Caco-2 (cell line): ENCODE results near the gene INAFM1. TPM values are rescaled to one million over a fixed set of nuclear protein-coding genes. Genes with fewer than 3 reads are reported as not detected.

ENCODE experiments used
- BruUV-seq: library from RNA; stranded (reverse); fragments of 400-500 nt; replicated peaks from 2 replicates; lab custom pipeline; 2021; lab: Mats Ljungman, UMichigan
- CTCF ChIA-PET: fragments of 300-600 bp; sonication (Branson Sonifier 250); formaldehyde crosslinking; loops from one replicate; lab custom pipeline; 2022; ENCODE audit warnings: antibody characterized with exemption; lab: Charles Lee
- POLR2A ChIA-PET: fragments of 300-600 bp; sonication (Branson Sonifier 250); formaldehyde crosslinking; loops from one replicate; lab custom pipeline; 2022; ENCODE audit warnings: antibody characterized with exemption; lab: Charles Lee
- DNase-seq, 2 experiments: peaks; one replicate each; pipeline versions ENCODE4 v3.0.0 to v3.0.0-alpha.2; 2020 to 2022
- H3K27me3 ChIP-seq: replicated peaks from 2 replicates; pipeline ENCODE4 v1.6.0; 2011; ENCODE audit warnings: low read length; ENCODE audit not compliant: control insufficient read depth, insufficient read depth
- H3K36me3 ChIP-seq: 2 replicates; pipeline ENCODE4 v1.5.1; 2011; ENCODE audit warnings: low read length; ENCODE audit not compliant: control insufficient read depth, insufficient read depth
- H3K4me1 ChIP-seq: fragments of 250-450 bp; sonication (Bioruptor Pico); 2 replicates; pipeline ENCODE4 v1.5.1; 2020; ENCODE audit warnings: mild to moderate bottlenecking
- H3K4me3 ChIP-seq: 2 replicates; pipeline ENCODE4 v1.5.1; 2011; ENCODE audit warnings: low read depth, mild to moderate bottlenecking, control low read depth, low read length
- H3K9me3 ChIP-seq: fragments of 250-450 bp; sonication (Bioruptor Pico); 2 replicates; pipeline ENCODE4 v1.5.1; 2020; ENCODE audit warnings: mild to moderate bottlenecking, moderate library complexity
- H3K27ac Mint-ChIP-seq: one replicate; pipeline ENCODE4 v1.8.0; 2022; ENCODE audit warnings: mixed read lengths; ENCODE audit not compliant: unreplicated experiment
- H3K27me3 Mint-ChIP-seq: one replicate; pipeline ENCODE4 v1.8.0; 2022; ENCODE audit warnings: mixed read lengths; ENCODE audit not compliant: insufficient read depth, unreplicated experiment
- H3K36me3 Mint-ChIP-seq: one replicate; pipeline ENCODE4 v1.8.0; 2022; ENCODE audit warnings: mild to moderate bottlenecking, mixed read lengths; ENCODE audit not compliant: insufficient read depth, unreplicated experiment
- H3K4me1 Mint-ChIP-seq: one replicate; pipeline ENCODE4 v1.8.0; 2022; ENCODE audit warnings: low read depth, mixed read lengths; ENCODE audit not compliant: unreplicated experiment
- H3K4me3 Mint-ChIP-seq: one replicate; pipeline ENCODE4 v1.8.0; 2022; ENCODE audit warnings: mild to moderate bottlenecking, moderate library complexity, mixed read lengths; ENCODE audit not compliant: unreplicated experiment
- H3K9me3 Mint-ChIP-seq: one replicate; pipeline ENCODE4 v1.8.0; 2022; ENCODE audit warnings: mixed read lengths; ENCODE audit not compliant: unreplicated experiment
- intact Hi-C: fragments of 100-400 bp; cut with micrococcal nuclease; formaldehyde crosslinking; loops from one replicate; pipeline ENCODE4 v1.10.0; 2022; ENCODE audit not compliant: unreplicated experiment
- total RNA-seq: library from RNA; stranded (reverse); gene quantifications from 2 replicates; pipeline ENCODE4 v1.2.3, GENCODE V29; 2022
- TF ChIP-seq, protein P1 (sequence below), 2 experiments: fragments of 200-600 bp in 1 of 2; IDR thresholded peaks; 1 replicate in 1 of 2; 2 replicates in 1 of 2; pipeline versions ENCODE4 v1.5.1 to v1.8.0; 2011 to 2022; ENCODE audit warnings: antibody characterized with exemption in 1 of 2, control low read depth in 1 of 2, inconsistent platforms in 1 of 2, low read depth in 1 of 2, low read length in 1 of 2, mild to moderate bottlenecking in 1 of 2, moderate library complexity in 1 of 2; ENCODE audit not compliant: insufficient read depth in 1 of 2, severe bottlenecking in 1 of 2, unreplicated experiment in 1 of 2

The INAFM1 gene
- total RNA-seq, 1 experiment from 2014 or later = 10.4 TPM

DNA sequence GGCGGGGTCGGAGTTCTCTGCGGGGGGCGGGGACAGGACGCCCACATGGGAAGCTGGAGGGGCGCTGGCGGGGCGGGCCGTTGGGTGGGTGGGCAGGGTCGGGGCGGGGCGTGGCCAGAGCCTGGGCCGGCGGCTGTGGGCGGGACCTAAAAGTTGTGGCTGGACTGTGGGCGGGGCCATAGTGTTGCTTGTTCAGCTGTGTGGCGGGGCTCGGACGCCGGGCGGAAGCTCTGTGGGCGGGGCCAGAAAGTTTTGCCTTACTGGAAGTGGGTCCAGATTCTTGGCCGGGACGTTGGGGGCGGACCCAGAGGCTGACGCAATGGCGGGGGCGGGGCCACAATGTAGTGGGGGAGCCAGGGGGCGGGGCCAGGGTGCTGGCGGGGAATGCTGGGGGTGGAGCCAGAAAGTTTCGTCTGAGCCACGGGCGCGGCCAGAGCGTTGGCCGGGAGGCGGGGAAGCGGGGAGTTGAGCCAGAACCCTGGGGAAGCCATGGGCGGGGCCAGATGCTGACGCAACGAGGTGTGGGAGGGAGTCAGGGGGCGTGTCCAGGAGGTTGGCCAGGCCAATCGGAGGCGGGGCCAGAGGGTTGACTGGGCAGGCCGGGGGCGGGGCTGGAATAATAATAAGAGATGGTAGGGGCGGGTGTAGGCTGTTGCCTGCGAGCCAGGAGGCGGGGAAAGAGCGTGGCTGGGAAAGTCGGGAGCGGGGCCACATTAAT is 17.8 kb upstream of the INAFM1 start:
- H3K27me3 ChIP-seq = no peaks in the 10 kb centered on the region
- TF ChIP-seq, protein P1, sequence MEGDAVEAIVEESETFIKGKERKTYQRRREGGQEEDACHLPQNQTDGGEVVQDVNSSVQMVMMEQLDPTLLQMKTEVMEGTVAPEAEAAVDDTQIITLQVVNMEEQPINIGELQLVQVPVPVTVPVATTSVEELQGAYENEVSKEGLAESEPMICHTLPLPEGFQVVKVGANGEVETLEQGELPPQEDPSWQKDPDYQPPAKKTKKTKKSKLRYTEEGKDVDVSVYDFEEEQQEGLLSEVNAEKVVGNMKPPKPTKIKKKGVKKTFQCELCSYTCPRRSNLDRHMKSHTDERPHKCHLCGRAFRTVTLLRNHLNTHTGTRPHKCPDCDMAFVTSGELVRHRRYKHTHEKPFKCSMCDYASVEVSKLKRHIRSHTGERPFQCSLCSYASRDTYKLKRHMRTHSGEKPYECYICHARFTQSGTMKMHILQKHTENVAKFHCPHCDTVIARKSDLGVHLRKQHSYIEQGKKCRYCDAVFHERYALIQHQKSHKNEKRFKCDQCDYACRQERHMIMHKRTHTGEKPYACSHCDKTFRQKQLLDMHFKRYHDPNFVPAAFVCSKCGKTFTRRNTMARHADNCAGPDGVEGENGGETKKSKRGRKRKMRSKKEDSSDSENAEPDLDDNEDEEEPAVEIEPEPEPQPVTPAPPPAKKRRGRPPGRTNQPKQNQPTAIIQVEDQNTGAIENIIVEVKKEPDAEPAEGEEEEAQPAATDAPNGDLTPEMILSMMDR (IDR thresholded peaks at IDR 0.05; ENCODE audit: insufficient read depth in 1 of 2, low read depth in 1 of 2, low read length in 1 of 2, severe bottlenecking in 1 of 2, unreplicated experiment in 1 of 2) = no peak
- peaks cover 22% of the 10 kb centered on the region for H3K4me1 ChIP-seq
- no TSS peak for BruUV-seq
- peak overlapping the region; percentile 96 for H3K27ac Mint-ChIP-seq
- H3K36me3 ChIP-seq = peaks cover 3% of the 10 kb centered on the region
- peak overlapping the region; percentile 92 for H3K4me3 Mint-ChIP-seq
- peaks cover 14% of the 10 kb centered on the region for H3K4me1 Mint-ChIP-seq
- no peaks in the 10 kb centered on the region for H3K27me3 Mint-ChIP-seq
- DNase-seq = peak; percentile 100
- intact Hi-C loops = loop anchor here (1.0 to 10.0 kb wide), 2 partner anchors 16 to 392 kb away; partner anchors contain the start of gene ARHGAP35
- ChIA-PET POLR2A (interaction anchor here (0.5 to 2.6 kb wide), 16 partner anchors 13 to 1789 kb away, joined by 3 to 71 read pairs (median 6); partner anchors contain the start of genes DHX34, FOSB, INAFM1 and PRKD2), CTCF (interaction anchor here (0.7 to 2.3 kb wide), 16 partner anchors 9 to 533 kb away, joined by 3 to 64 read pairs (median 4); partner anchors contain the start of genes DHX34 and INAFM1)
- no peaks in the 10 kb centered on the region for H3K9me3 ChIP-seq
- H3K36me3 Mint-ChIP-seq = peaks cover 58% of the 10 kb centered on the region
- no peaks in the 10 kb centered on the region for H3K9me3 Mint-ChIP-seq
- peak overlapping the region; percentile 76 for H3K4me3 ChIP-seq

DNA sequence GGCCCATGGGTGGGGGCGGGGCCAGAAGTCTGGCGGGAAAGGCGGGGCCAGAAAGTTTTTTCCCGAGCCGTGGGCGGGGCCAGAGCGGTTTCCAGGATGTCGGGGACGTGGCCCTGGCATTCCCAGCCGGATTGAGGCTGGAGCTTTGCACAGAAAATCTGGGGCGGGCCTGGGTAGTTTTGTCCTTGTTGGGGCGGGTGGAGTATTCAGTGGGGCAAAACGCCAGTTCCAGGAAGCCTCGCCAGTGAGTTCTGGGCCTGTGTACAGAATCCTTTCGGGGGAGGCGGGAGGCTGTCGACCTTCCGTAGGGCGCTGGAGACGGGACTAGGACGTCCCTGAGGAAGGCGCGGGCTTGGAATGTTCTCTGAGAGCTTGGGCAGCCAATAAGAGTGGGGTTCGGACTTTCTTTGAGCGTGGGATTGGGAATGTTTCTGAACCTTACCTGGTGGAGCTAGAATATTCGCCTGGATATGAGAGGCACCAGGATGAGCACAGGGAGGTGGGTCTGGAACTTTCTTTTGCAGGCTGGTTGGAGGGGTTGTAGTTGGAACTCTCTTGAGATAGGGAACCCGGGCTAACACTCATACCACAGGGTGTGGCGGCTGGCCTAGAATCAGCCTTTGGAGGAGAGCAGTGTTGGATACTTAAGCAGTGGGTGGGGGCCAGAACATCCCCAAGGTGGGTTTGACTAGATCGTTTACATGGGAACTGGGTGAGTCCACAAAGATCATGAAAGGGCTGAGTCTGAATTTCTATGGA is 17.1 kb upstream of the INAFM1 start:
- H3K27me3 ChIP-seq = no peaks in the 10 kb centered on the region
- Mint-ChIP-seq H3K27ac (peak overlapping the region; percentile 96), H3K4me3 (peak overlapping the region; percentile 92), H3K27me3 (no peaks in the 10 kb centered on the region), H3K36me3 (peaks cover 59% of the 10 kb centered on the region), H3K9me3 (no peaks in the 10 kb centered on the region), H3K4me1 (peaks cover 14% of the 10 kb centered on the region)
- peaks cover 3% of the 10 kb centered on the region for H3K36me3 ChIP-seq
- intact Hi-C loops = loop anchor here (1.0 to 10.0 kb wide), 2 partner anchors 16 to 393 kb away; partner anchors contain the start of gene ARHGAP35
- TF ChIP-seq, protein P1 (IDR thresholded peaks at IDR 0.05; ENCODE audit: insufficient read depth in 1 of 2, low read depth in 1 of 2, low read length in 1 of 2, severe bottlenecking in 1 of 2, unreplicated experiment in 1 of 2) = no peak
- peaks cover 22% of the 10 kb centered on the region for H3K4me1 ChIP-seq
- H3K9me3 ChIP-seq = no peaks in the 10 kb centered on the region
- no peak for DNase-seq
- peak overlapping the region; percentile 55 for H3K4me3 ChIP-seq
- BruUV-seq = TSS peak; percentile 74
- ChIA-PET CTCF (interaction anchor here (1.0 to 2.3 kb wide), 5 partner anchors 13 to 171 kb away, joined by 4 to 64 read pairs (median 5); no protein-coding TSS in a partner anchor), POLR2A (interaction anchor here (2.4 to 2.6 kb wide), 4 partner anchors 13 to 144 kb away, joined by 12 to 71 read pairs (median 37); partner anchors contain the start of genes DHX34, INAFM1 and ZC3H4)

DNA sequence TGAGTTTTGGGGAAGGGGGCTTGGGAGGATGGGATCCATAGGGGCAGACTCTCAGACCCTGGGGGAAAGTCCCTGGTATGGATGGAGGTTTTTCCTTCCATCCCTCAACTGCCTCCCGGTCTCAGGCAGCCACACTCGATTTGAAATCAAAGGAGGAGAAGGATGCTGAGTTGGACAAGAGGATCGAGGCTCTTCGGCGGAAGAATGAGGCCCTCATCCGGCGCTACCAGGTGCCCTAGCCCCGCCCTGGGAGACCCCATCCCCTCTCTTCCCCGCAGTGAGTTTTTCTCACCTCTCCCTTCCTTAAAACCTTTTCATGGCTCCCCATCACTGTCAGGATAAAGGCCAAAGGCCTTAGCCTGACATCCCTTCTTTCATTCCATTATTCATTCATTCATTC is 16.3 kb upstream of the INAFM1 start:
- Histone ChIP-seq H3K27me3 (no peaks in the 10 kb centered on the region), H3K4me3 (peak overlapping the region; percentile 55), H3K36me3 (peaks cover 3% of the 10 kb centered on the region), H3K4me1 (peaks cover 22% of the 10 kb centered on the region), H3K9me3 (no peaks in the 10 kb centered on the region)
- Mint-ChIP-seq H3K27me3 (no peaks in the 10 kb centered on the region), H3K9me3 (no peaks in the 10 kb centered on the region), H3K27ac (peak overlapping the region; percentile 96), H3K4me1 (peaks cover 14% of the 10 kb centered on the region), H3K4me3 (peak overlapping the region; percentile 92), H3K36me3 (peaks cover 65% of the 10 kb centered on the region)
- TF ChIP-seq, protein P1 (IDR thresholded peaks at IDR 0.05; ENCODE audit: insufficient read depth in 1 of 2, low read depth in 1 of 2, low read length in 1 of 2, severe bottlenecking in 1 of 2, unreplicated experiment in 1 of 2) = no peak
- no peak for DNase-seq
- CTCF ChIA-PET = no interaction called here
- intact Hi-C loops = loop anchor here (10.0 kb wide), 1 partner anchor 394 kb away; the partner anchor contains the start of gene ARHGAP35
- POLR2A ChIA-PET = no interaction called here
- BruUV-seq = no TSS peak
